GM12865 (cell line): ENCODE measurements around the gene ZNF135.
A peak's percentile ranks its signal among the peaks of the same experiment; 100 is the strongest.

ENCODE experiments used
- DNase-seq: peaks from one replicate; pipeline ENCODE4 v3.0.0; 2010; ENCODE audit warnings: low read depth
- H3K4me3 ChIP-seq: 2 replicates; pipeline ENCODE4 v1.5.1; 2011; ENCODE audit warnings: mild to moderate bottlenecking, low read depth, low read length, control low read depth
- CTCF ChIP-seq: IDR thresholded peaks from 2 replicates; pipeline ENCODE4 v1.5.1; 2011; ENCODE audit warnings: low read length, control low read depth, low read depth, inconsistent platforms; ENCODE audit not compliant: insufficient read depth; ENCODE audit errors: missing control alignments

ZNF135 gene

DNA sequence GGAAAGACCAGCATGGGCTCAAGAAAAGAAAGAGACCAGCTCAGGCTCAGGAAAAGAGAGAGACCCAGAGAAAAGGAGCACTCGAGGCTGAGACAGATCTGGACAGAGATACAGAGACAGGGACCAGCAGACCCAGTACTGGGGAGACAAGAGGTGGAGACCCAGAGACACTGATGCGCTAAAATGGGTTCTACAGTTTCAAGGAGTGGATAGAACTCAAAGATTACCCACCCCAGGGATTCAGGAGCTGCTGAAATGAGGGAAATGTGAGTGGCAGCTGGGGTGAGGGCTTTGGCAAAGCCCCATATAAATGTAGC is 39.6 kb downstream of the ZNF135 start:
- TF ChIP-seq CTCF, result no peak
- H3K4me3 ChIP-seq, result peak overlapping the region; percentile 48
- no peak for DNase-seq

DNA sequence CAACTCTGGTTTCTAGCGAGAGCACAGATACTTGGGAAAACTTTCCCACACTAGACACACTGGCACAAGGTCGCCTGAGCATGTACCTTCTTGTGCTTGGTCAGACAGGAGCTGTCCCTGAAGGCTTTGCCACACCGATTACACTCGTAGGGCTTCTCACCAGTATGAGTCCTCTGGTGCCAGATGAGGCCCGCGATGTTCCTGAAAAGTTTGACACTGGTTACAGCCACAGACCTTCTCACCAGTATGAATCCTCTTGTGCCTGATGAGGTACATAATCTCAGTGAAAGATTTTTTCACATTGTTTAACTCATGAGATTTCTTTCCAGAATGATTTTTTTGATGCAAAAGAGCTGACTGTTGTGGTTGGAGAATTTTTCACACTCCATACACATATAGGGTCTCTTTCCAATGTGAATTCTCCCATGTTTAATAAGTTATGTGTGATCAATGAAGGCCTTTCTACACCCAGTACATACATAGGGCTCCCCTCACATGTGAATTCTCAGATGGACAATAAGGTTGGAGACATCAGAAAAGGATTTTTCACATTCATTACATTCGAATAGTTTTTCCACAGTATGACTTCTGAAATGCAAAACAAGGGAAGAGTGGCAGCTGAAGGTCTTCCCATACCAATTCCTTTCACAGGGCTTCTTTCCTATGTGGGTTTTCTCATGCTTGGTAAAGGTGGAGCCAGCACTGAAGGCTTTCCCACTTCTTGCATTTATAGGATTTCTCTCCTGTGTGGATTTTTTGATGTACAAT is 48.9 kb downstream of the ZNF135 start:
- no peak overlapping the region for H3K4me3 ChIP-seq
- no peak for DNase-seq
- no peak for TF ChIP-seq CTCF

DNA sequence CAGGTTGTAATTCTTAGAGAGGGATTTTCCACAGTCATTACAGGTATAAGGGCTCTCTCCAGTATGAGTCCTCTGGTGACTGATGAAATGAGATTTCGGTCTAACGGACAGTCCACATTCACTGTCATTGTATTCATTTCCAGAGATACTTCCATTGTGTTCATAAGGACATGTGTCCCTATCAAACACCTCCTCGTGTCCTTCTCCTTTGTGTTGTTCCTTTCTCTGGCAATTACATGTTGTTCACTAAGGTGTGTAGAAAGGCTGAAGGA is 49.4 kb downstream of the ZNF135 start:
- DNase-seq, result no peak
- no peak for TF ChIP-seq CTCF
- no peak overlapping the region for H3K4me3 ChIP-seq

- no peak for TF ChIP-seq CTCF
- no peak overlapping the region for H3K4me3 ChIP-seq
- DNase-seq, result no peak
Observed at GRCh38 chr19:58117841-58118575, 58.9 kb downstream of the ZNF135 start.

GRCh38 chr19:58118979-58119733 is 60.1 kb downstream of the ZNF135 start:
- no peak for DNase-seq
- no peak overlapping the region for H3K4me3 ChIP-seq
- TF ChIP-seq CTCF, result no peak
